ENCODE measurements around the gene JAGN1.

JAGN1 gene

DNA sequence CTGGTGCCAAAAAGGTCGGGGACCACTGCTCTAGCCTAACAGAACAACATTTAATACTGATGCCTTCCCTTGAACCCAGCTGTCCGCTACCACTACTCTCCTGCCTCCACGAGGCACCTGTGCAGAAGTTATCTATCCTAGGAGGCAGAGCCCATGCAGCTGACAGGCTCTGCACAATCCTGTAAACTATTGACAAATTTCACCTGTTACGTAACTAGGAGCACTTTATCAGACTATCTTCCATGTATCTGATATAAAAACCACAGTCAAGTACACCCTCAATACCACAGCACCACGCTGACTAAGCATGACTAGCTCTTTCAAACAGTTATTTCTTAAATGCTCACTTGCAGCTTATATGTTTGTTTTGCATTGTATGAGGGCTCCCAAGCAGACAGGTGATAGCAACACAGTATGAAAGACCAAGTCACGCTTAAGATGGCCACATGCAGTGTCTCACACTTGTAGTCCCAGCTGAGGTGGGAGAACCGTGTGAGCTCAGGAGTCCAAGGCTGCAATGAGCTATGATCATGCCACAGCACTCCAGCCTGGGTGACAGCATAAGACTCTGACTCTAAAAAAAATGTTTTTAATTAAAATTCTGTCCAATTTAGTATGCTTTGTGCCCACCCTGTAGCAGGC, 22.0 kb downstream of the JAGN1 start:
- H3K4me3 ChIP-seq (ENCODE audit: low read depth, low read length), result no peak overlapping the region
- TF ChIP-seq MYC (IDR thresholded peaks at IDR 0.05; ENCODE audit: low read depth, low read length), result no peak
- no peak for TF ChIP-seq POLR2A (IDR thresholded peaks at IDR 0.05; ENCODE audit: extremely low read depth, insufficient read length)
- TF ChIP-seq MAX (IDR thresholded peaks at IDR 0.05; ENCODE audit: low read depth, low read length), result no peak
- TF ChIP-seq CTCF (IDR thresholded peaks at IDR 0.05; ENCODE audit: low read depth, low read length), result no peak
- peak; percentile 92 for DNase-seq (ENCODE audit: low read depth)

- no peak overlapping the region for H3K4me3 ChIP-seq (ENCODE audit: low read depth, low read length)
- TF ChIP-seq CTCF (IDR thresholded peaks at IDR 0.05; ENCODE audit: low read depth, low read length) (no peak), POLR2A (IDR thresholded peaks at IDR 0.05; ENCODE audit: extremely low read depth, insufficient read length) (no peak), MYC (IDR thresholded peaks at IDR 0.05; ENCODE audit: low read depth, low read length) (no peak), MAX (IDR thresholded peaks at IDR 0.05; ENCODE audit: low read depth, low read length) (no peak)
- peak; percentile 64 for DNase-seq (ENCODE audit: low read depth)
Observed at GRCh38 chr3:9913601-9914000, 23.2 kb downstream of the JAGN1 start.

- DNase-seq (ENCODE audit: low read depth), result no peak
- TF ChIP-seq CTCF (IDR thresholded peaks at IDR 0.05; ENCODE audit: low read depth, low read length) (no peak), MAX (IDR thresholded peaks at IDR 0.05; ENCODE audit: low read depth, low read length) (no peak), POLR2A (IDR thresholded peaks at IDR 0.05; ENCODE audit: extremely low read depth, insufficient read length) (no peak), MYC (IDR thresholded peaks at IDR 0.05; ENCODE audit: low read depth, low read length) (no peak)
- no peak overlapping the region for H3K4me3 ChIP-seq (ENCODE audit: low read depth, low read length)
Observed at GRCh38 chr3:9914011-9914410, 23.6 kb downstream of the JAGN1 start.

- DNase-seq (ENCODE audit: low read depth), result peak; percentile 92
- peak overlapping the region; percentile 53 for H3K4me3 ChIP-seq (ENCODE audit: low read depth, low read length)
- TF ChIP-seq POLR2A (IDR thresholded peaks at IDR 0.05; ENCODE audit: extremely low read depth, insufficient read length) (no peak), MAX (IDR thresholded peaks at IDR 0.05; ENCODE audit: low read depth, low read length) (no peak), MYC (IDR thresholded peaks at IDR 0.05; ENCODE audit: low read depth, low read length) (no peak), CTCF (IDR thresholded peaks at IDR 0.05; ENCODE audit: low read depth, low read length) (no peak)
Observed at GRCh38 chr3:9914559-9915253, 24.3 kb downstream of the JAGN1 start.

DNA sequence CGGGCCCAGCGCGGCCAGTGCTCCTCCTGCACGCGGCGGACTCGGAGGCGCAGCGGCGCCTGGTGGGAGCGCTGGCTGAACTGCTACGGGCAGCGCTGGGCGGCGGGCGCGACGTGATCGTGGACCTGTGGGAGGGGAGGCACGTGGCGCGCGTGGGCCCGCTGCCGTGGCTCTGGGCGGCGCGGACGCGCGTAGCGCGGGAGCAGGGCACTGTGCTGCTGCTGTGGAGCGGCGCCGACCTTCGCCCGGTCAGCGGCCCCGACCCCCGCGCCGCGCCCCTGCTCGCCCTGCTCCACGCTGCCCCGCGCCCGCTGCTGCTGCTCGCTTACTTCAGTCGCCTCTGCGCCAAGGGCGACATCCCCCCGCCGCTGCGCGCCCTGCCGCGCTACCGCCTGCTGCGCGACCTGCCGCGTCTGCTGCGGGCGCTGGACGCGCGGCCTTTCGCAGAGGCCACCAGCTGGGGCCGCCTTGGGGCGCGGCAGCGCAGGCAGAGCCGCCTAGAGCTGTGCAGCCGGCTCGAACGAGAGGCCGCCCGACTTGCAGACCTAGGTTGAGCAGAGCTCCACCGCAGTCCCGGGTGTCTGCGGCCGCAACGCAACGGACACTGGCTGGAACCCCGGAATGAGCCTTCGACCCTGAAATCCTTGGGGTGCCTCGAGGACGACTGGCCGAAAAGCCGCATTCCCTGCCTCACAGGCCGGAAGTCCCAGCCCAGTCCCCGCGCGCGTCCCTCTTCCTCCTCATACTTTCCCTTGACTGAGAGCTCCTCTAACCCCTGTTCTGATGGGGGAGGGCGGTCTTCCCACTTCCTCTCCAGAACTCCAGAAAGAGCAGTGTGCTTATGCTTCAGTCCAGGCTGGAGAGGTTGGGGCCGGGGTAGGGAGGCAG, 25.1 kb downstream of the JAGN1 start:
- TF ChIP-seq POLR2A (IDR thresholded peaks at IDR 0.05; ENCODE audit: extremely low read depth, insufficient read length), result peak; percentile 57
- TF ChIP-seq MAX (IDR thresholded peaks at IDR 0.05; ENCODE audit: low read depth, low read length), result peak; percentile 73
- no peak for TF ChIP-seq CTCF (IDR thresholded peaks at IDR 0.05; ENCODE audit: low read depth, low read length)
- TF ChIP-seq MYC (IDR thresholded peaks at IDR 0.05; ENCODE audit: low read depth, low read length), result peak; percentile 55
- peak; percentile 78 for DNase-seq (ENCODE audit: low read depth)
- H3K4me3 ChIP-seq (ENCODE audit: low read depth, low read length), result peak overlapping the region; percentile 65

All from NB4 (cell line).